Suppressor macrophage treated with lipopolysaccharide for 1 hour (primary cell): ENCODE results near the gene PRODH2.
"Not testable (repeated sequence)": the region's sequence is repeated elsewhere in the genome, so short reads cannot be mapped to it uniquely, and the experiment has no call there.

Experiments
- DNase-seq, 3 donors: peaks; one replicate each; pipeline ENCODE4 v3.0.0-alpha.2; 2020 to 2022

The PRODH2 gene

DNA sequence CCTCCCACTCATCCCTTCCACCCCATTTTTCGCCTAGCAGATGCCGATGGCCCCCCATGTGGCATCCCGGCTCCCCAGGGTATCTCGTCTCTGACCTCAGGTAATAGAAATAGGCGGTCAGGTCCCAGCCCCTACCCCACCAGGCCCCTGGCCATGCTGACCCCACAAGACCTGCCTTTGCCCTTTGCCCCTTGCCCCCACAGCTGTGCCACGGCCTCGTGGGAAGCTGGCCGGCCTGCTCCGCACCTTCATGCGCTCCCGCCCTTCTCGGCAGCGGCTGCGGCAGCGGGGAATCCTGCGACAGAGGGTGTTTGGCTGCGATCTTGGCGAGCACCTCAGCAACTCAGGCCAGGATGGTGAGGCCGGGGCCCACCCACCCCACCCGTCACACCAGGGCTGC, 31.9 kb downstream of the PRODH2 start:
- no peak for DNase-seq

DNA sequence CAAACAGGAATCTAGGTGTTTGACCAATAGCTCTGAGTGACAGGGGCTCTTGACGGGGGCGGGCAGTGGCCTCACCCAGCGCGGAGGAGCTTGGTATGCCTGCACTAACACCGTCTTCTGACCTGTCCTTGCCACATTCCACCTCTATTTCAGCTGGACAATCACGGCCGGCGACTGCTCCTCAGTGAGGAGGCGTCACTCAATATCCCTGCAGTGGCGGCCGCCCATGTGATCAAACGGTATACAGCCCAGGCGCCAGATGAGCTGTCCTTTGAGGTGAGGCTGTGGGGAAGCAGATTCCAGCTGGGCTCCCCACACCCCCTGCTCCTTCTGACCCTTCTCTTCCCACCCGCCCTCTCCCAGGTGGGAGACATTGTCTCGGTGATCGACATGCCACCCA, 32.6 kb downstream of the PRODH2 start:
- DNase-seq, result no peak

DNA sequence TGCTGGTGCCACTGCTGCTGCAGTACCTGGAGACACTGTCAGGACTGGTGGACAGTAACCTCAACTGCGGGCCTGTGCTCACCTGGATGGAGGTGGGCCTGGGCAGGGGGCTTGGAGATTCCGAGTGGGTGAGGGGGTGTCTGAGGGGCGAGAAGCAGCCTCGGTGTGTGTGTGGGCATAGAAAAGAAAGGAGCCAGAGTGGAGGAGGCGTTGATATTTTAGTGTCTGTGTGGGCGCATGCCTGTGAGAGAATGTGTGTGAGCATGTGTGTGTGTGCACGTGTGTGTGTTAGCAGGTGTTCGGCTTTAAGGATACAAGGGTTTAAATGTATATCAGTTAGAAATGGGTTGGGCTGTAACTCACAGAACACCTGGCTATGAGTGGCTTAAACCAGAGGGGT, 33.6 kb downstream of the PRODH2 start:
- no peak for DNase-seq

GRCh38 chr19:35777961-35778360, 34.7 kb downstream of the PRODH2 start:
- DNase-seq, result no peak

- DNase-seq, result no peak
Observed at GRCh38 chr19:35777086-35777841, 35.4 kb downstream of the PRODH2 start.

GRCh38 chr19:35776102-35776788, 36.4 kb downstream of the PRODH2 start:
- DNase-seq, result no peak

- DNase-seq, result peak; percentile 100
Observed at GRCh38 chr19:35775298-35776101, 37.1 kb downstream of the PRODH2 start, which contains the start of gene ARHGAP33. ARHGAP33 (plus strand) TSS chr19:35775564; CDS start chr19:35775659, 95 bp downstream.

DNA sequence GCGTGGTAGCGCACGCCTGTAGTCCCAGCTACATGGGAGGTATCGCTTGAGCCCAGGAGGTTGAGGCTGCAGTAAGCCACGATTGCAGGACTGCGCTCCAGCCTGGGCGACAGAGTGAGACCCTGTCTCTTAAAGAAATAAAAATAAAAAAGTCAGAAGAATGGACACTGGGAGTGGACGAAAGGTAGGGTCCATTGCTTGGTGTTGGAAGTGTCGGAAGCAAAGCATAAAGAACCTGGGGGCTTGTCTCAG, 37.7 kb downstream of the PRODH2 start:
- no peak for DNase-seq

GRCh38 chr19:35774274-35775045, 38.2 kb downstream of the PRODH2 start:
- no peak for DNase-seq

DNA sequence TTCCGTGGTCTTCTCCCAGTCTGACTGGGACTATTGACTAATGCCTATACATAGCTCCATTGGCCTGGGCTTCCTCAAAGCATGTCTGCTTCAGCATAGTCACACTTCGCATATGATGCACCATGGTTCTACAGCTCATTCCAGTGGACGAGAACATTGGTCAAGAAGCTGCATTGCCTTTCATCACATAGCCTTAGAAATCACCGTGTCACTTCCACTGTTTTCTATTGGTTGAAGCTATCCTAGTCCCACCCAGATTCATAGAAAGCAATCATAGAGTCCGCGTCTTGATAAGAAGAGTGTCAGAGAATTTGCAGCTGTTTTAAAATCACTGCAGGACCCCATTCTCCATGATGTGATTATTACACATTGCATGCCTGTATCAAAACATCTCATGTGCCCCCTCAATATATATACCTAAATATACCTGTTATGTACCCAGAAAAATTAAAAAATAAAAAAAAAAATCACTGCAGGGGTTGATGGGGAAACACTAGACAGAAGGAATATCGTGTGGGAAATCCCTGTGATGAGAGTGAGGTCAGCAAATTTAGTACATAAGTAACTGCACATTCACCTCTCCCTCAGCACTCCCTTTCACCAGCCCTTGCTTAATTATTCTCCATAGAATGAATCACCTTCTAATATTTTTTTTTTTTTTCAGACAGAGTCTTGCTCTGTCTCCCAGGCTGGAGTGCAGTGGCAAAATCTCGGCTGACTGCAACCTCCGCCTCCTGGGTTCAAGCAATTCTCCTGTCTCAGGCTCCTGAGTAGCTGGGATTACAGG, 39.4 kb downstream of the PRODH2 start:
- DNase-seq, result peak; percentile 55 to 75 (median 66)

GRCh38 chr19:35772362-35772761, 40.3 kb downstream of the PRODH2 start:
- not testable (repeated sequence) for DNase-seq

- no peak for DNase-seq
Observed at GRCh38 chr19:35768082-35768421, 44.6 kb downstream of the PRODH2 start.

DNA sequence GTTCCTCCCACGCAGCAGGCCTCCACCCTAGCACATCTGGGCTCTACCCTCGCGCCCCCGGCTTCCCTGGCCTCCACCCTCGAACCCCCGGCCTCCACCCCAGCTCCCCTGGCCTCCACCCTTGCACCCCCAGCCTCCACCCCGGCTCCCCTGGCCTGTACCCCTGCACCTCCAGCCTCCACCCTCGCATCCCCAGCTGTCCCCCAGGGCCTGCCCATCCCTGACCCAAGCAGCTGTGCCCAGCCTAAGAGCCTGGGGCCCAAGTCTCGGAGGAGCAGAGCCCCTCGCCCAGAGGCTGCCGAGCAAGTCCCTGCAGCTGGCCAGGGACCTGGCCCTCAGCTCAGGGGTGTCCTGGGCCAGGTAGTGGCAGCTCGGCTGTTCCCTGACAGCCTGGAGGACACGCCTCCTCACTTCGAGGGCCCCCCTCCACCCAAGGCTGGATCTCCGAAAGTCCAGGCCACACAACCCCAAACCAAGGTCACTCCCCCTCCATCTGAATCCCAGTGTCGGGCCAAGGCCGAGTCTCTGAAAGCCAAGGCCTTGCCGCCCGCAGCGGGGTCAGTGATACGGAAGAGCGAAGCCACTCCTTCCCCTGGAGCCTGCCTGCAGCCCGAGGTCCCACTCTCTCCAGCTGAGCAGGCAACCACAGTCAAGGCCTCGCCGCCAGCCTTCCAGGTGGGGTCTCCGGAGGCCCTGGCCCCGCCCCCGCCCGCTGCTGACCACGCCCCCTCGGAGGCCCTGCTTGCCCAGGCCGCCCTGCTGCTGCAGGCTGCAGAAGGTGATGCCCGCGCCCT, 45.2 kb downstream of the PRODH2 start:
- no peak for DNase-seq

- DNase-seq, result no peak
Observed at GRCh38 chr19:35766571-35767104, 46.0 kb downstream of the PRODH2 start.

- DNase-seq, result no peak
Observed at GRCh38 chr19:35764432-35765315, 48.0 kb downstream of the PRODH2 start.

DNA sequence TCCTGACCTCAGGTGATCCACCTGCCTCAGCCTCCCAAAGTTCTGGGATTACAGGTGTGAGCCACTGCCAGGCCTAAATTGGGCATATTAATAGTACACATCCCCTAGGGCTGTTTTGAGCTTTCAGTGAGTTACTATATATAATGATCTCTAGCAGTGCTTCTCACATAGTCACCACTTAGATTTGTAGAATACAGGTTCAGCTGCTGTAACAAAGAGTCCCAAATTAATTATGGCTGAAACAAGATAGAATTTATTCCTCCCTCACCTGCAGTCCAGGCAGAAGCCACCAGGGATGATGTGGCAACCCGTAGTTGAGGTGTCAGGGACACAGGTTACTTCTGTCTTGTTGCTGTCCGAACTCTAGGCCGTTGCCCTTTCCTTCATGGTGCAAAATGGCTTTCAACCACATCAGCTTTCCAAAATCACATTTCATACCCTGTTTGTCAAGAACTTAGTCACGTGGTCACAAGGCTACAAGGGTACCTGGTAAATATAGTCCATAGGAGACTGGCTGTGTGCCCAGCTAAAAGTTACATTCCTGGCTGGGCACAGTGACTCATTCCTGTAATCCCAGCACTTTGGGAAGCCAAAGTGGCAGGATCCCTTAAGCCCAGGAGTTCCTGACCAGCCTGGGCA, 51.8 kb downstream of the PRODH2 start:
- no peak for DNase-seq

DNA sequence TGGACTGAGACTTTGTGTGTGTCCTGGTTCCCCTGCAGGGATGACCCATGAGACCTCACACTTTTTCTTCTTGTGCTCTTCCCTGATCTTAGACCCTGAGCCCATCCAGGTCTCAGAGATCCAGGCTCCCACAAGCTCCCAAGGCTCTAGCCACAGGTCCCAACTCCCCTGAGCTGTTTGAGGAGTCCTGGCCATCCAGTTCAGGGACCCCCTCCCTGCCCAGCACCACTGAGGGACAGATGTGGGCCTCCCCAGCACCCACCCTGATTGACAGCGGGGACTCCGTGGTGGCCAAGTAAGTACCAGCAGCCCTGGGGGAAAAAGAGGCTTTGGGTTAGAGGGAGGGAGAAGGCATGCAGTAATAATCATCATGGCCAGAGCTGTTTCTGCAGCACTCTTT, 52.9 kb downstream of the PRODH2 start:
- DNase-seq, result no peak

DNA sequence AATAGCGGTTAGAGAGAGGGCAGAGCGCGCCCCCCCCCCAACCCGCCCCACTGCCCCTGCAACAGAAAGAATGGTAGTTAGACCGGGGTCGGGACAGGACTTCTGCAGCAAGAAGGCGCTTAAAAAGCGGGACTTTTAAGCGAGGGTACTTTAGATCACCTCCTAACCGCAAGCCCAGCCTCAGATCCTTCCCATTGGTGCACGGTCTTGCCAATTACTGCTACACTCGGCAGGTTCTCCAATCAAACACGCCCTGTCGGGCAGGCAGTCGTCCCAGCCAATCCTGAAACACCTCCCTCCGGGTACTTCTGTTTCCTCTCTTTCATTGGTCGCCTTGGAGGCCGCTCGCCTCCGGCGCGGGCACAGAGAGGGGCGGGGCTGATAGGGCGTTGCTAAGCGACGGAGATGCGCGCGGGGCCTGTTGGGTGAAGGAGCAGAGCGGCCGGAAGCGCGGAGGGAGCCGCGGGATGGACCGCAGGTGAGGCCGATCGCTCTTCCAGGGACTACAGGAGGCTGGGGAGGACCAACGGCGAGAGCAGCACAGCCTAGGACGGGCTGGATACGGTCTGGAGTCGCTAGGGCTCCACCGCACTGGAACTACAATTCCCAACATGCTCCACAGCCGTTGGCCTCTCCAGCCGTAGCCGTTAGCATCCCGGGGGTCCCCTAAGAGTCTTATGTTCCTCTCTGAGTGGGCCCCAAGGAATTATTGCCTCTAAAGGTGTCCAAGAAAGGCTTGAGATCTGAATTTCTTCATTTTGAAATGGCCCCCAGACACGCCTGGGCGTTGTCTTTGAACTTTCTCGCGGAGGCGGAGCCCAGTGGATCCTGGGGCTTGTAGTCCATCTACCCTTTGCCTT, 54.7 kb downstream of the PRODH2 start, which contains the start of gene PROSER3:
TSS of gene PROSER3 (plus strand) at position 428 of the 860 bp plus-strand sequence. CDS start at position 468, 40 bp downstream.
- peak; percentile 98 to 99 (median 99) for DNase-seq
